Endodermal cell (in vitro differentiated cells): ENCODE data around the gene PRKACB. TPM values are rescaled to one million over a fixed set of nuclear protein-coding genes. Genes with fewer than 3 reads are reported as not detected.

Experiments used
- DNase-seq: peaks from one replicate; pipeline ENCODE4 v3.0.0-alpha.2; 2017
- H3K27ac ChIP-seq: 2 replicates; pipeline ENCODE4 v1.5.1; 2013; ENCODE audit warnings: mild to moderate bottlenecking, low read depth, low read length, moderate library complexity
- H3K27me3 ChIP-seq: 2 replicates; pipeline ENCODE4 v1.6.1; 2013; ENCODE audit warnings: mild to moderate bottlenecking, low read length, moderate library complexity; ENCODE audit not compliant: insufficient read depth, control insufficient read depth, poor library complexity, severe bottlenecking
- H3K36me3 ChIP-seq: 2 replicates; pipeline ENCODE4 v1.7.0; 2013; ENCODE audit warnings: mild to moderate bottlenecking, low read length, moderate library complexity; ENCODE audit not compliant: control insufficient read depth, insufficient read depth
- H3K4me1 ChIP-seq: one replicate; pipeline ENCODE4 v1.7.0; 2013; ENCODE audit warnings: low read length; ENCODE audit not compliant: control insufficient read depth, insufficient read depth
- H3K4me3 ChIP-seq: 2 replicates; pipeline ENCODE4 v1.5.1; 2013; ENCODE audit warnings: mild to moderate bottlenecking, low read length, moderate library complexity
- H3K9ac ChIP-seq: 2 replicates; pipeline ENCODE4 v1.6.1; 2013; ENCODE audit warnings: mild to moderate bottlenecking, low read length, moderate library complexity; ENCODE audit not compliant: poor library complexity, severe bottlenecking; ENCODE audit errors: extremely low read depth
- H3K9me3 ChIP-seq: 2 replicates; pipeline ENCODE4 v1.6.1; 2013; ENCODE audit warnings: mild to moderate bottlenecking, low read length, moderate library complexity; ENCODE audit not compliant: control insufficient read depth
- H3K27ac Mint-ChIP-seq: 2 replicates; pipeline ENCODE4 v1.8.0; 2020; ENCODE audit warnings: mixed read lengths
- H3K27me3 Mint-ChIP-seq: 2 replicates; pipeline ENCODE4 v1.8.0; 2021; ENCODE audit warnings: mild to moderate bottlenecking, mixed read lengths; ENCODE audit not compliant: insufficient read depth
- H3K36me3 Mint-ChIP-seq: 2 replicates; pipeline ENCODE4 v1.8.0; 2020; ENCODE audit warnings: low read depth, mixed read lengths
- H3K4me1 Mint-ChIP-seq: 2 replicates; pipeline ENCODE4 v1.8.0; 2020; ENCODE audit warnings: mixed read lengths
- H3K4me3 Mint-ChIP-seq: 2 replicates; pipeline ENCODE4 v1.8.0; 2020; ENCODE audit warnings: mild to moderate bottlenecking, moderate library complexity, mixed read lengths
- H3K9me3 Mint-ChIP-seq: 2 replicates; pipeline ENCODE4 v1.8.0; 2020; ENCODE audit warnings: mild to moderate bottlenecking, mixed read lengths
- CTCF ChIP-seq: fragments of 200-600 bp; sonication (generic); conservative IDR thresholded peaks from 2 replicates; pipeline ENCODE4 v1.5.0; 2021; ENCODE audit warnings: antibody characterized with exemption, mild to moderate bottlenecking
- WGBS, 2 experiments: methylation state at CpG; one replicate each; pipeline versions ENCODE4 v1.1.5 to v1.1.7; 2013; ENCODE audit warnings: missing lambda C conversion rate in 2 of 2, mixed read lengths in 1 of 2; ENCODE audit not compliant: insufficient coverage in 1 of 2, insufficient read length in 1 of 2; 5-methylcytosine and 5-hydroxymethylcytosine counted together
- total RNA-seq, 2 donors: library from RNA; stranded (reverse); fragmentation: NEBNext Ultra II Directional in 1 of 2; extraction: Animal tissue kit (Norgen Biotek cat#: 25700) in 1 of 2; gene quantifications; 2 replicates in 1 of 2; 3 replicates in 1 of 2; pipeline ENCODE4 v1.2.1, GENCODE V29; 2021

PRKACB gene
- total RNA-seq, 2 donors from 2014 or later: 19.8 to 36.1 TPM

GRCh38 chr1:84156210-84156621 is 12.1 kb downstream of the PRKACB start:
- Mint-ChIP-seq H3K27me3 (no peaks in the 10 kb centered on the region), H3K27ac (no peak overlapping the region), H3K4me3 (no peak overlapping the region), H3K36me3 (no peaks in the 10 kb centered on the region), H3K9me3 (no peaks in the 10 kb centered on the region), H3K4me1 (no peaks in the 10 kb centered on the region)
- TF ChIP-seq CTCF: no peak
- H3K4me1 ChIP-seq: no peaks in the 10 kb centered on the region
- no peak overlapping the region for H3K9ac ChIP-seq
- no peak overlapping the region for H3K4me3 ChIP-seq
- no peaks in the 10 kb centered on the region for H3K27me3 ChIP-seq
- WGBS, 2 experiments: 89 to 100% methylated on average over 1 to 2 of the region's 2 CpGs
- H3K27ac ChIP-seq: no peak overlapping the region
- H3K36me3 ChIP-seq: no peaks in the 10 kb centered on the region
- no peaks in the 10 kb centered on the region for H3K9me3 ChIP-seq
- DNase-seq: no peak

GRCh38 chr1:84159533-84160240 is 15.6 kb downstream of the PRKACB start:
- Mint-ChIP-seq H3K4me1 (no peaks in the 10 kb centered on the region), H3K36me3 (no peaks in the 10 kb centered on the region), H3K9me3 (no peaks in the 10 kb centered on the region), H3K27me3 (no peaks in the 10 kb centered on the region), H3K4me3 (no peak overlapping the region), H3K27ac (no peak overlapping the region)
- Histone ChIP-seq H3K9ac (no peak overlapping the region), H3K4me1 (no peaks in the 10 kb centered on the region), H3K27me3 (no peaks in the 10 kb centered on the region), H3K27ac (no peak overlapping the region), H3K4me3 (no peak overlapping the region), H3K36me3 (no peaks in the 10 kb centered on the region), H3K9me3 (no peaks in the 10 kb centered on the region)
- DNase-seq: no peak
- WGBS, 2 experiments: 98% methylated on average over 2 of the region's 5 CpGs; no CpG with 5 or more reads in 1 of the 2 experiments
- TF ChIP-seq CTCF: no peak

GRCh38 chr1:84162295-84162694 is 18.2 kb downstream of the PRKACB start:
- DNase-seq: no peak
- H3K9ac ChIP-seq: no peak overlapping the region
- H3K9me3 Mint-ChIP-seq: no peaks in the 10 kb centered on the region
- no peaks in the 10 kb centered on the region for H3K27me3 Mint-ChIP-seq
- no peaks in the 10 kb centered on the region for H3K36me3 Mint-ChIP-seq
- no peaks in the 10 kb centered on the region for H3K9me3 ChIP-seq
- no peak overlapping the region for H3K27ac ChIP-seq
- no peak overlapping the region for H3K4me3 ChIP-seq
- no peak overlapping the region for H3K4me3 Mint-ChIP-seq
- WGBS, 2 experiments: 82% methylated on average over 1 of the region's 2 CpGs; no CpG with 5 or more reads in 1 of the 2 experiments
- no peaks in the 10 kb centered on the region for H3K27me3 ChIP-seq
- no peak for TF ChIP-seq CTCF
- H3K4me1 Mint-ChIP-seq: no peaks in the 10 kb centered on the region
- H3K4me1 ChIP-seq: no peaks in the 10 kb centered on the region
- no peak overlapping the region for H3K27ac Mint-ChIP-seq
- H3K36me3 ChIP-seq: no peaks in the 10 kb centered on the region
